Measurements from ENCODE around the gene KRT32. TPM values are rescaled to one million over a fixed set of nuclear protein-coding genes. Genes with fewer than 3 reads are reported as not detected.

Gene KRT32
- total RNA-seq, 1 donor from 2014 or later: not detected

- no peak overlapping the region for H3K4me2 ChIP-seq
- H3K36me3 Mint-ChIP-seq: no peaks in the 10 kb centered on the region
- DNase-seq (ENCODE audit: low spot score): no peak
- no peaks in the 10 kb centered on the region for H3K27me3 ChIP-seq
- H3K27me3 Mint-ChIP-seq (ENCODE audit: insufficient read depth, low read depth): peaks cover 8% of the 10 kb centered on the region
- no peak overlapping the region for H3K27ac ChIP-seq
- H3K4me3 ChIP-seq: no peak overlapping the region
- H2AFZ ChIP-seq (replicated peaks): no peak overlapping the region
- no peak overlapping the region for H3K27ac Mint-ChIP-seq
- no peaks in the 10 kb centered on the region for H3F3A ChIP-seq (ENCODE audit: low read depth)
- peaks cover 11% of the 10 kb centered on the region for H3K4me1 Mint-ChIP-seq
- H3K9me3 Mint-ChIP-seq: no peaks in the 10 kb centered on the region
- no peaks in the 10 kb centered on the region for H3K9me3 ChIP-seq (ENCODE audit: low read depth)
- no peak overlapping the region for H3K4me3 Mint-ChIP-seq
- no peaks in the 10 kb centered on the region for H4K20me1 ChIP-seq (ENCODE audit: low read depth)
- no peaks in the 10 kb centered on the region for H3K4me1 ChIP-seq
- H3K9ac ChIP-seq: no peak overlapping the region
- no peaks in the 10 kb centered on the region for H3K36me3 ChIP-seq
- TF ChIP-seq EZH2 (IDR thresholded peaks at IDR 0.05): no peak
- no peak for TF ChIP-seq EZH2phosphoT487 (IDR thresholded peaks at IDR 0.05)
- TF ChIP-seq, protein P1, sequence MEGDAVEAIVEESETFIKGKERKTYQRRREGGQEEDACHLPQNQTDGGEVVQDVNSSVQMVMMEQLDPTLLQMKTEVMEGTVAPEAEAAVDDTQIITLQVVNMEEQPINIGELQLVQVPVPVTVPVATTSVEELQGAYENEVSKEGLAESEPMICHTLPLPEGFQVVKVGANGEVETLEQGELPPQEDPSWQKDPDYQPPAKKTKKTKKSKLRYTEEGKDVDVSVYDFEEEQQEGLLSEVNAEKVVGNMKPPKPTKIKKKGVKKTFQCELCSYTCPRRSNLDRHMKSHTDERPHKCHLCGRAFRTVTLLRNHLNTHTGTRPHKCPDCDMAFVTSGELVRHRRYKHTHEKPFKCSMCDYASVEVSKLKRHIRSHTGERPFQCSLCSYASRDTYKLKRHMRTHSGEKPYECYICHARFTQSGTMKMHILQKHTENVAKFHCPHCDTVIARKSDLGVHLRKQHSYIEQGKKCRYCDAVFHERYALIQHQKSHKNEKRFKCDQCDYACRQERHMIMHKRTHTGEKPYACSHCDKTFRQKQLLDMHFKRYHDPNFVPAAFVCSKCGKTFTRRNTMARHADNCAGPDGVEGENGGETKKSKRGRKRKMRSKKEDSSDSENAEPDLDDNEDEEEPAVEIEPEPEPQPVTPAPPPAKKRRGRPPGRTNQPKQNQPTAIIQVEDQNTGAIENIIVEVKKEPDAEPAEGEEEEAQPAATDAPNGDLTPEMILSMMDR (IDR thresholded peaks at IDR 0.05): no peak
- no peaks in the 10 kb centered on the region for H3K79me2 ChIP-seq (ENCODE audit: low read depth)
Measured at GRCh38 chr17:41492351-41492750, 25.2 kb upstream of the KRT32 start.

DNA sequence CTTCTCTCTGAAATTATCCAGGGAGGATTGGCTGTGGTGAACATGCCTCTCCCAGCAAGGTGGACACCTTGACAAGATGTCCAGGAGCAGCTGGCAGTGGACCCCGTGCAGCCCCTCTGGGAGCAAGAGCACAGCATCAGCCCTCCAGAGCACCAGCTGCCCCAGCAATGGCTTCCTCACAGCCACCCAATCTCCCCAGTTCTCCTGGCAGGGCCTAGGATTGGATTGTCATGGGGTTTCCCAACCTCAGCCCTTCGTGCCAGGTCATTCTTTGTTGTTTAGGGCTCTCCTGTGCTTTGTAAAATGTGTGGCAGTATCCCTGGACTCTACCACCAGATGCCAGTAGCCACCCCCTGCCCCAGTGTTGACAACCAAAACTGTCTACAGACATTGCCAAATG is 24.3 kb upstream of the KRT32 start:
- Histone ChIP-seq H3K4me2 (no peak overlapping the region), H4K20me1 (ENCODE audit: low read depth) (no peaks in the 10 kb centered on the region), H3F3A (ENCODE audit: low read depth) (no peaks in the 10 kb centered on the region), H3K9me3 (ENCODE audit: low read depth) (no peaks in the 10 kb centered on the region), H3K9ac (no peak overlapping the region), H3K27ac (no peak overlapping the region), H3K79me2 (ENCODE audit: low read depth) (no peaks in the 10 kb centered on the region), H2AFZ (replicated peaks) (no peak overlapping the region), H3K4me3 (no peak overlapping the region), H3K36me3 (no peaks in the 10 kb centered on the region), H3K27me3 (no peaks in the 10 kb centered on the region), H3K4me1 (no peaks in the 10 kb centered on the region)
- peaks cover 8% of the 10 kb centered on the region for H3K27me3 Mint-ChIP-seq (ENCODE audit: insufficient read depth, low read depth)
- H3K4me3 Mint-ChIP-seq: no peak overlapping the region
- DNase-seq (ENCODE audit: low spot score): no peak
- H3K27ac Mint-ChIP-seq: no peak overlapping the region
- TF ChIP-seq EZH2phosphoT487 (IDR thresholded peaks at IDR 0.05) (no peak), EZH2 (IDR thresholded peaks at IDR 0.05) (no peak)
- TF ChIP-seq, protein P1 (IDR thresholded peaks at IDR 0.05): no peak
- no peaks in the 10 kb centered on the region for H3K36me3 Mint-ChIP-seq
- H3K4me1 Mint-ChIP-seq: peaks cover 11% of the 10 kb centered on the region
- H3K9me3 Mint-ChIP-seq: peaks cover under 1% of the 10 kb centered on the region

DNA sequence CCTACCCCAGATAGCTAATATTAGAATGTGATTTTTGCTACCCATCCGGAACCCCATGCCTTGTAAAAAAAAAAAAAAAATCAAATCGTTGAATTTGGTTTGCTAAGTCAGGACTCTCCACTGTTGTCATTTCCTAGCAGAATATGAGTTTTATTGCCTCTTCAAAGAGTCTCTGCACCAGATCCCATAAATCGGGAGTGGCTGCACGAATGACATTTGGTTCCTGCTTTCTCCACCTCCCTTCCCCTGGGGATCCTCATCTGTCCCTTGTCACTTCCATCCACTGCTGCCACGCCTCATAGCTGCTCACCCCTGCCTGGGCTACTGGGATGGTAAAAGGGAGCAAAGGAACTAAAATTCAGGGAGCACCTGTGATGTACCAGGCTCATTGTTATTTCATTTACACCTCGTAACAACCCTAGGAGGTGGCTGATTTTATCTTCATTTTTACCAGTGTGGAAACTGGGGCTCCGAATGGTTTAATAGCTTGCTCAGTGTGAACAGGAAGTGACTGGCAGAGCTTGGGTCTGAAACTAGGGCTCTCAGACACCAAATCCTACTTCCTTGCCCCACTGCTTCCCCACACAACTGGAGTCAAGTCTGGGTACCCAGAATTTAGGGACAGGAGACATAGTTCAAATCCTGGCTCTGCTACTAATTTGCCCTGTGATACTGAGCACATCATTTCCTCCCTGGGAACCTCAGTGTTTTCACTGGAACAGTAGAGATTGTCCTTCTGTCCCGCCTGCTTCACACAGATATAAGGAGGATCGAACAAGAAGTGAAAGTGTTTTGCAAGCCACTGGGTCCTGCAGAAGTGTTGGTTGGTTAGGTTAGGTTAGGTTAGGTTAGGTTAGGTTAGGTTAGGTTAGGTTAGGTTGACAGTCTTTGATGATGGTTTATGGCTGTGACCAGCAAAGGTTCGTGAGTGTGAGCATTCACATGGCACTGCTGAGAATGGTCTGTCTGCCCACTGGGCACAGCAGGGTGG is 23.1 kb upstream of the KRT32 start:
- H3K9me3 Mint-ChIP-seq: peaks cover 3% of the 10 kb centered on the region
- H3K36me3 ChIP-seq: no peaks in the 10 kb centered on the region
- no peaks in the 10 kb centered on the region for H3K79me2 ChIP-seq (ENCODE audit: low read depth)
- no peaks in the 10 kb centered on the region for H3K9me3 ChIP-seq (ENCODE audit: low read depth)
- no peaks in the 10 kb centered on the region for H3F3A ChIP-seq (ENCODE audit: low read depth)
- H2AFZ ChIP-seq (replicated peaks): no peak overlapping the region
- no peaks in the 10 kb centered on the region for H3K36me3 Mint-ChIP-seq
- no peak overlapping the region for H3K27ac ChIP-seq
- H3K4me3 Mint-ChIP-seq: no peak overlapping the region
- H3K27ac Mint-ChIP-seq: no peak overlapping the region
- DNase-seq (ENCODE audit: low spot score): no peak
- no peak overlapping the region for H3K9ac ChIP-seq
- H4K20me1 ChIP-seq (ENCODE audit: low read depth): no peaks in the 10 kb centered on the region
- H3K27me3 Mint-ChIP-seq (ENCODE audit: insufficient read depth, low read depth): peaks cover 12% of the 10 kb centered on the region
- H3K4me1 ChIP-seq: no peaks in the 10 kb centered on the region
- H3K4me2 ChIP-seq: no peak overlapping the region
- H3K4me3 ChIP-seq: no peak overlapping the region
- peaks cover 11% of the 10 kb centered on the region for H3K4me1 Mint-ChIP-seq
- H3K27me3 ChIP-seq: no peaks in the 10 kb centered on the region
- TF ChIP-seq EZH2phosphoT487 (IDR thresholded peaks at IDR 0.05): no peak
- no peak for TF ChIP-seq EZH2 (IDR thresholded peaks at IDR 0.05)

GRCh38 chr17:41489531-41489930 is 22.3 kb upstream of the KRT32 start, which contains the start of gene KRT36:
KRT36 (minus strand) TSS chr17:41489910; CDS start chr17:41489864, 46 bp downstream.
- H3K79me2 ChIP-seq (ENCODE audit: low read depth): no peaks in the 10 kb centered on the region
- no peak within 1 kb of the TSS for H3K4me3 ChIP-seq
- H3F3A ChIP-seq (ENCODE audit: low read depth): no peaks in the 10 kb centered on the region
- no peak within 1 kb of the TSS for H3K4me2 ChIP-seq
- no peaks in the 10 kb centered on the region for H3K27me3 ChIP-seq
- DNase-seq (ENCODE audit: low spot score): no peak
- no peak within 1 kb of the TSS for H2AFZ ChIP-seq (replicated peaks)
- Mint-ChIP-seq H3K27ac (no peak within 1 kb of the TSS), H3K36me3 (no peaks in the 10 kb centered on the region), H3K27me3 (ENCODE audit: insufficient read depth, low read depth) (peaks cover 12% of the 10 kb centered on the region), H3K4me1 (peaks cover 11% of the 10 kb centered on the region), H3K9me3 (peaks cover 3% of the 10 kb centered on the region), H3K4me3 (no peak within 1 kb of the TSS)
- no peaks in the 10 kb centered on the region for H3K36me3 ChIP-seq
- H3K27ac ChIP-seq: no peak within 1 kb of the TSS
- H3K9me3 ChIP-seq (ENCODE audit: low read depth): no peaks in the 10 kb centered on the region
- TF ChIP-seq EZH2phosphoT487 (IDR thresholded peaks at IDR 0.05): no peak
- TF ChIP-seq EZH2 (IDR thresholded peaks at IDR 0.05): no peak
- TF ChIP-seq, protein P1 (IDR thresholded peaks at IDR 0.05): no peak
- no peak within 1 kb of the TSS for H3K9ac ChIP-seq
- H4K20me1 ChIP-seq (ENCODE audit: low read depth): no peaks in the 10 kb centered on the region
- no peaks in the 10 kb centered on the region for H3K4me1 ChIP-seq
